Lower lobe of right lung (tissue), 2 donors: ENCODE data around the gene PDILT. TPM values are rescaled to one million over a fixed set of nuclear protein-coding genes. Genes with fewer than 3 reads are reported as not detected.
"Not testable (repeated sequence)": the region's sequence is repeated elsewhere in the genome, so short reads cannot be mapped to it uniquely, and the experiment has no call there.

Experiments used
- ATAC-seq, 2 donors: fragments of 200-7000 bp; cut with Tn5 transposase; one replicate each; pipeline ENCODE4 v1.9.1; 2020 to 2022; ENCODE audit warnings: mild to moderate bottlenecking in 2 of 2, moderate library complexity in 2 of 2
- DNase-seq: peaks from one replicate; pipeline ENCODE4 v3.0.0-alpha.2; 2020
- H3K27ac ChIP-seq: fragments of 200-600 bp; one replicate; pipeline ENCODE4 v1.8.0; 2022
- H3K27me3 ChIP-seq: fragments of 200-600 bp; one replicate; pipeline ENCODE4 v1.8.0; 2022; ENCODE audit warnings: low read depth
- H3K36me3 ChIP-seq: fragments of 200-600 bp; one replicate; pipeline ENCODE4 v1.8.0; 2022; ENCODE audit warnings: mild to moderate bottlenecking
- H3K4me1 ChIP-seq: fragments of 200-600 bp; one replicate; pipeline ENCODE4 v1.8.0; 2022
- H3K4me3 ChIP-seq: fragments of 200-600 bp; one replicate; pipeline ENCODE4 v1.8.0; 2022; ENCODE audit warnings: mild to moderate bottlenecking
- H3K9me3 ChIP-seq: fragments of 200-600 bp; one replicate; pipeline ENCODE4 v1.8.0; 2022
- intact Hi-C: fragments of 100-400 bp; cut with DNase I; formaldehyde crosslinking; loops from one replicate; pipeline ENCODE4 v1.11.0; 2022
- total RNA-seq: library from RNA; stranded (reverse); fragmentation: NEBNext Ultra II Directional; extraction: Animal tissue kit (Norgen Biotek cat#: 25700); gene quantifications from one replicate; pipeline ENCODE4 v1.2.1, GENCODE V29; 2021
- TF ChIP-seq, protein P1 (sequence below): fragments of 200-600 bp; IDR thresholded peaks from one replicate; pipeline ENCODE4 v1.8.0; 2022; ENCODE audit warnings: antibody characterized with exemption, mild to moderate bottlenecking
- donor health status: DM: no; HTN: yes; CAD: no; lungs with severe emphysema.

Gene PDILT
- total RNA-seq, 1 donor from 2014 or later = not detected

DNA sequence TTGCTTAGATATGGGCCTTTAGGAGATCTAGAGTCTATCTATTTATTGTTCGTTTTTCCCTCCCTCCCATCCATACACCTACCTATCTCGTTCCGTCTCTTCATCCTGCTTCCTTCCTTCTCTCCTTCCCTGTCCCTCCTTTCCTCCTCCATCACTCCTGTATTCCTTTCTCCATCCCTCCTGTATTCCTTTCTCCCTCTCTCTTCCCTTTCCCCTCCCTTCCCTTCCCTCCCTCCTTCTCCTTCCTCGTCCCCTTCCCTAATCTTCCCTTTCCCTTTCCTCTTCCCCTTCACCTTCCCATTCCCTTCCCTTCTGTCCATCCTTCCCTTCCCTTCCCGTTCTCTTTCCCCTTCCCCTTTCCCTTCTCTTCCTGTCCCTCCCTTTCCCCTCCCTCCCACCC is 87.8 kb downstream of the PDILT start:
- TF ChIP-seq, protein P1, sequence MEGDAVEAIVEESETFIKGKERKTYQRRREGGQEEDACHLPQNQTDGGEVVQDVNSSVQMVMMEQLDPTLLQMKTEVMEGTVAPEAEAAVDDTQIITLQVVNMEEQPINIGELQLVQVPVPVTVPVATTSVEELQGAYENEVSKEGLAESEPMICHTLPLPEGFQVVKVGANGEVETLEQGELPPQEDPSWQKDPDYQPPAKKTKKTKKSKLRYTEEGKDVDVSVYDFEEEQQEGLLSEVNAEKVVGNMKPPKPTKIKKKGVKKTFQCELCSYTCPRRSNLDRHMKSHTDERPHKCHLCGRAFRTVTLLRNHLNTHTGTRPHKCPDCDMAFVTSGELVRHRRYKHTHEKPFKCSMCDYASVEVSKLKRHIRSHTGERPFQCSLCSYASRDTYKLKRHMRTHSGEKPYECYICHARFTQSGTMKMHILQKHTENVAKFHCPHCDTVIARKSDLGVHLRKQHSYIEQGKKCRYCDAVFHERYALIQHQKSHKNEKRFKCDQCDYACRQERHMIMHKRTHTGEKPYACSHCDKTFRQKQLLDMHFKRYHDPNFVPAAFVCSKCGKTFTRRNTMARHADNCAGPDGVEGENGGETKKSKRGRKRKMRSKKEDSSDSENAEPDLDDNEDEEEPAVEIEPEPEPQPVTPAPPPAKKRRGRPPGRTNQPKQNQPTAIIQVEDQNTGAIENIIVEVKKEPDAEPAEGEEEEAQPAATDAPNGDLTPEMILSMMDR = no peak
- Histone ChIP-seq H3K9me3 (no peaks in the 10 kb centered on the region), H3K27ac (no peak overlapping the region), H3K36me3 (no peaks in the 10 kb centered on the region), H3K4me1 (no peaks in the 10 kb centered on the region), H3K4me3 (no peak overlapping the region), H3K27me3 (no peaks in the 10 kb centered on the region)
- DNase-seq (no peak), ATAC-seq (no peak)
- intact Hi-C loops = no loop called here

DNA sequence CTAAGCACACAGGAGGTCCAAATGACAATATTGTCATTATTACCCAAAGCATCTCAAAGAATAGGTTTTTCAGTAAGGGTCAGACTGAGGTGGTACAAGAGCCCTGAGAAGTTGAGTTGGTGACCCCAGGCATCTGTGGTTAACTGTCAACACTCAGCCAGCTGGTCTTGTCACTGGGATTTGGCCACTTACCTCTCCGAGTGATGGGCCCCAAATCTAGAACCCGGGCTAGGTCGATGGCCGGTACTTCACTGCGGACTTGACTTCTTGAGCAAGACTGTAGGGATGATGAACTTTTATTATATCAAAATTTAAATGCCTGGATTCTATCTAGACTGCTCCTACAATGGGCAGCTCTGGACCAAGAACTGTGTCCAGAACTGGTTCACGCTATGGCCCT is 88.8 kb downstream of the PDILT start:
- H3K4me1 ChIP-seq = no peaks in the 10 kb centered on the region
- no peaks in the 10 kb centered on the region for H3K36me3 ChIP-seq
- no peak overlapping the region for H3K27ac ChIP-seq
- no peaks in the 10 kb centered on the region for H3K27me3 ChIP-seq
- DNase-seq (no peak), ATAC-seq (no peak)
- TF ChIP-seq, protein P1 = no peak
- H3K9me3 ChIP-seq = no peaks in the 10 kb centered on the region
- no peak overlapping the region for H3K4me3 ChIP-seq
- intact Hi-C loops = no loop called here

DNA sequence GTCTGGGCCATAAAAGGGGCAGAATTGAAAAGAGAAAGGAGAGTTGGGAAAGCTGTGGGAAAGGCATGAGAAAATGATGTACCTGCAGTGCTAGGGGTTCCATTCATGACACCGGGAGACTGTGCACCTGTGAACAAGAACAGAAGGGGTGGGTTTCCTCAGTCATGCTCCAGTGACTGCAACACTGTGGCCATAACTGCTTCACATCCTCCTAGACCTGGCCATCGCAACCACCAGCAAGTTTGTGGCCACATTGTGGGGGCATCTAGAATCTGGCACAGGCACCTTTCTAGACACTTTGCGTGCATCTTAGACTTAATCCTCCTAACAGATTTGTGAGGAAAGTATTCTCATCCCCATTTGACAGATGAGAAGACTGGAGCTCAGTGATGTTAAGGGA is 90.0 kb downstream of the PDILT start:
- Histone ChIP-seq H3K4me1 (no peaks in the 10 kb centered on the region), H3K36me3 (no peaks in the 10 kb centered on the region), H3K9me3 (no peaks in the 10 kb centered on the region), H3K4me3 (no peak overlapping the region), H3K27ac (no peak overlapping the region), H3K27me3 (no peaks in the 10 kb centered on the region)
- DNase-seq (no peak), ATAC-seq (no peak)
- TF ChIP-seq, protein P1 = no peak
- intact Hi-C loops = no loop called here

DNA sequence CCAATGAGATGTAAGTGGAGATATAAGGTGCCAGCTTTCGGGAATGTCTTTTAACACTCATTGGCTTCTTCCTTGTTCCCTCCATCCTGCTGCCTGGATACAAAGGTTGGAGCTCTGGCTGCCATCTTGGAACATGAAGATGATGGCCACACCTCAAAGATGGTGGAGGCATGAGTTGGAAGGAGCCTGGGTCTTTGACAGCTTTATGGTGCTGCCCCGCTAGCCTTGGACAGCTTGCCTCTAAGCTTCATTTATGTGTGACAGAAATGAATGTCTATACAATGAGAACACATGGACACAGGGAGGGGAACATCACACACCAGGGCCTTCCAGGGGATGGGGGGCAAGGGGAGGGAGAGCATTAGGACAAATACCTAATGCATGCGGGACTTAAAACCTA is 90.8 kb downstream of the PDILT start:
- ATAC-seq (no peak), DNase-seq (no peak)
- Histone ChIP-seq H3K36me3 (no peaks in the 10 kb centered on the region), H3K4me3 (no peak overlapping the region), H3K27ac (no peak overlapping the region), H3K9me3 (no peaks in the 10 kb centered on the region), H3K27me3 (no peaks in the 10 kb centered on the region), H3K4me1 (no peaks in the 10 kb centered on the region)
- intact Hi-C loops = no loop called here
- TF ChIP-seq, protein P1 = no peak

DNA sequence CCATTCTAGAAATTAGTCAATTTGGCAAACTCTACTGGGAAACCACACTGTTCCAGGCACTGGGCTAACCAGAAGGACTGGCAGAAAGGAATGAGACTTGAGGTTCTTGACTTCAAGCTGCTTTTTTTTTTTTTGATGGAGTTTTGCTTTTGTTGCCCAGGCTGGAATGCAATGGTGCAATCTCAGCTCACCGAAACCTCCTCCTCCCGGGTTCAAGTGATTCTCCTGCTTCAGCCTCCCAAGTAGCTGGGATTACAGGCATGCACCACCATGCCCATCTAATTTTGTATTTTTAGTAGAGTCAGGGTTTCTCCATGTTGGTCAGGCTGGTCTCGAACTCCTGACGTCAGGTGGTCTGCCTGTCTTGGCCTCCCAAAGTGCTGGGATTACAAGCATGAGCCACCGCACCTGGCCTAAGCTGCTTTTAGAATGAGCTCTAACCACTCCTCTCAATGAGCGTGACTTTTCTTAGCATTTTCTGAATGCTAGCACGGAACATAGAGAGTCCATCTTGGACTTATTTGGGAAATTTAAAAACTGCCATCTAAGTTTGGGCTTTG is 91.9 kb downstream of the PDILT start:
- H3K4me3 ChIP-seq, H3K36me3 ChIP-seq, H3K4me1 ChIP-seq, H3K27ac ChIP-seq, H3K27me3 ChIP-seq, ATAC-seq, H3K9me3 ChIP-seq, intact Hi-C loops, DNase-seq: not testable (repeated sequence)

DNA sequence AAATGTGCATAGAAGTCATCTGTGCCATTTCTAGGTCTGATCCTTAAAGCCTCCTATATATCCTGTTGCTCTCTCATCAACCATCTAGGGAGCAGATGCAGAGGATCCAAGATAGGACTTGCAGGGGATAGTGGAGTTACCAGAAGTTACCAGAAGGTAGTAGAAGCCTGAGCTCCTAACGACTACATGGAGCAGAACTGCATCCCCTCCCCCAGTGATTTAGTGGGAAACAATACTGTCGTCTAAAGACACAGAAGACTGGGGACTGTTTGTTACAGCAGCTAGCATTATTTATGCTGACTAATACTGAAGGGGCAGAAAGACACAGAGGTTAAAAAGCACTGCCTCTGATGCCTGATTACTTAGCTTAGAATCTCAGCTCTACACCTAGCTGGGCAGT is 93.0 kb downstream of the PDILT start:
- Histone ChIP-seq H3K9me3 (no peaks in the 10 kb centered on the region), H3K36me3 (no peaks in the 10 kb centered on the region), H3K4me1 (no peaks in the 10 kb centered on the region), H3K4me3 (no peak overlapping the region), H3K27ac (no peak overlapping the region), H3K27me3 (peaks cover 5% of the 10 kb centered on the region)
- intact Hi-C loops = no loop called here
- no peak for DNase-seq
- ATAC-seq = no peak
- TF ChIP-seq, protein P1 = no peak
